ENCODE results near the gene CCHCR1.

CCHCR1 gene

GRCh38 chr6:31125586-31126363, 31.8 kb downstream of the CCHCR1 start:
- DNase-seq: no peak

GRCh38 chr6:31125162-31125561, 32.4 kb downstream of the CCHCR1 start:
- DNase-seq: no peak

- no peak for DNase-seq
These were observed 34.6 kb downstream of the CCHCR1 start for GRCh38 chr6:31122791-31123706.

GRCh38 chr6:31121131-31121790, 36.3 kb downstream of the CCHCR1 start:
- DNase-seq: no peak

- no peak for DNase-seq
These were observed 37.3 kb downstream of the CCHCR1 start, which contains the start of gene CDSN for GRCh38 chr6:31120151-31120915. Gene CDSN, minus strand, starts transcription at chr6:31120446. Its CDS starts 27 bp downstream, at chr6:31120419.

GRCh38 chr6:31118178-31118577, 39.4 kb downstream of the CCHCR1 start:
- DNase-seq: no peak

- DNase-seq: no peak
These were observed 40.8 kb downstream of the CCHCR1 start for GRCh38 chr6:31116661-31117385.

- DNase-seq: no peak
These were observed 41.6 kb downstream of the CCHCR1 start for GRCh38 chr6:31115941-31116560.

- DNase-seq: no peak
These were observed 42.4 kb downstream of the CCHCR1 start for GRCh38 chr6:31114970-31115849.

GRCh38 chr6:31114541-31114878, 43.1 kb downstream of the CCHCR1 start, which contains the start of gene PSORS1C1:
Gene PSORS1C1, plus strand, starts transcription at chr6:31114800. Its CDS starts 14,833 bp downstream, at chr6:31129633.
- no peak for DNase-seq

GRCh38 chr6:31113861-31114540, 43.6 kb downstream of the CCHCR1 start:
- no peak for DNase-seq

- no peak for DNase-seq
These were observed 45.1 kb downstream of the CCHCR1 start, which contains the start of gene C6orf15 for GRCh38 chr6:31112478-31112877. Gene C6orf15, minus strand, starts transcription at chr6:31112575. Its CDS starts 20 bp downstream, at chr6:31112555.

GRCh38 chr6:31111712-31112111, 45.9 kb downstream of the CCHCR1 start:
- no peak for DNase-seq

- no peak for DNase-seq
These were observed 46.6 kb downstream of the CCHCR1 start for GRCh38 chr6:31110825-31111582.

- DNase-seq: no peak
These were observed 50.5 kb downstream of the CCHCR1 start for GRCh38 chr6:31107052-31107451.

- DNase-seq: no peak
These were observed 54.5 kb downstream of the CCHCR1 start for GRCh38 chr6:31103136-31103535.

- DNase-seq: no peak
These were observed 59.1 kb downstream of the CCHCR1 start for GRCh38 chr6:31098449-31098938.

- no peak for DNase-seq
These were observed 60.9 kb downstream of the CCHCR1 start for GRCh38 chr6:31096656-31097055.

GRCh38 chr6:31096215-31096614, 61.4 kb downstream of the CCHCR1 start:
- DNase-seq: no peak
